PC-9 (cell line): ENCODE data around the gene MRPL34. TPM values are rescaled to one million over a fixed set of nuclear protein-coding genes. Genes with fewer than 3 reads are reported as not detected.

ENCODE experiments used
- BruUV-seq: library from RNA; stranded (reverse); fragments of 400-500 nt; replicated peaks from 2 replicates; lab custom pipeline; 2021; lab: Mats Ljungman, UMichigan
- CTCF ChIA-PET: fragments of 300-600 bp; sonication (Branson Sonifier 250); formaldehyde crosslinking; loops from one replicate; lab custom pipeline; 2022; ENCODE audit warnings: antibody characterized with exemption; lab: Charles Lee
- POLR2A ChIA-PET: fragments of 300-600 bp; sonication (Branson Sonifier 250); formaldehyde crosslinking; loops from one replicate; lab custom pipeline; 2022; ENCODE audit warnings: antibody characterized with exemption; ENCODE audit not compliant: unreplicated experiment; lab: Charles Lee
- DNase-seq, 2 experiments: peaks; one replicate each; pipeline versions ENCODE4 v3.0.0 to v3.0.0-alpha.2; 2015 to 2022; ENCODE audit warnings: mixed read lengths in 1 of 2
- H2AFZ ChIP-seq: fragments of 200-600 bp; sonication (generic); 2 replicates; pipeline ENCODE4 v1.8.1; 2017; ENCODE audit warnings: antibody characterized with exemption
- H3F3A ChIP-seq: fragments of 200-600 bp; sonication (generic); 2 replicates; pipeline ENCODE4 v1.8.1; 2017; ENCODE audit warnings: antibody characterized with exemption, mild to moderate bottlenecking, low read depth; ENCODE audit not compliant: insufficient read depth
- H3K27ac ChIP-seq: fragments of 200-600 bp; sonication (generic); 2 replicates; pipeline ENCODE4 v1.6.1; 2016; ENCODE audit warnings: mixed run types
- H3K27me3 ChIP-seq: fragments of 200-600 bp; sonication (generic); 2 replicates; pipeline ENCODE4 v1.6.1; 2016; ENCODE audit warnings: low read depth, mixed run types; ENCODE audit not compliant: insufficient read depth
- H3K36me3 ChIP-seq: fragments of 200-600 bp; sonication (generic); 2 replicates; pipeline ENCODE4 v1.6.1; 2016; ENCODE audit warnings: low read depth, mixed run types
- H3K4me1 ChIP-seq: fragments of 200-600 bp; sonication (generic); replicated peaks from 2 replicates; pipeline ENCODE4 v1.6.1; 2016; ENCODE audit warnings: mixed run types; ENCODE audit not compliant: insufficient read depth
- H3K4me2 ChIP-seq: fragments of 200-600 bp; sonication (generic); 2 replicates; pipeline ENCODE4 v1.6.1; 2017; ENCODE audit warnings: mixed run types
- H3K4me3 ChIP-seq: fragments of 200-600 bp; sonication (generic); 2 replicates; pipeline ENCODE4 v1.6.1; 2016; ENCODE audit warnings: mixed run types
- H3K79me2 ChIP-seq: fragments of 200-600 bp; sonication (generic); 2 replicates; pipeline ENCODE4 v1.6.1; 2017; ENCODE audit warnings: low read depth, mixed run types
- H3K9me2 ChIP-seq: fragments of 200-600 bp; sonication (generic); 2 replicates; pipeline ENCODE4 v1.8.1; 2017; ENCODE audit warnings: mild to moderate bottlenecking; ENCODE audit not compliant: insufficient read depth
- H3K9me3 ChIP-seq: fragments of 200-600 bp; sonication (generic); 2 replicates; pipeline ENCODE4 v1.8.1; 2016; ENCODE audit warnings: low read depth; ENCODE audit not compliant: insufficient read depth
- H4K20me1 ChIP-seq: fragments of 200-600 bp; sonication (generic); 2 replicates; pipeline ENCODE4 v1.8.1; 2017; ENCODE audit not compliant: insufficient read depth
- CTCF ChIP-seq: fragments of 200-600 bp; sonication (generic); conservative IDR thresholded peaks from 2 replicates; pipeline ENCODE4 v1.6.1; 2017; ENCODE audit warnings: mixed run types, antibody characterized with exemption, mild to moderate bottlenecking, moderate library complexity
- EZH2 ChIP-seq: fragments of 200-600 bp; sonication (generic); IDR thresholded peaks from 2 replicates; pipeline ENCODE4 v1.8.0; 2017; ENCODE audit warnings: antibody characterized with exemption, low read depth
- intact Hi-C: fragments of 100-400 bp; cut with micrococcal nuclease; formaldehyde crosslinking; loops from one replicate; pipeline ENCODE4 v1.10.0; 2022; ENCODE audit not compliant: unreplicated experiment
- total RNA-seq: library from RNA; stranded (reverse); gene quantifications from 2 replicates; pipeline ENCODE4 v1.2.3, GENCODE V29; 2021

Gene MRPL34
- total RNA-seq, 1 experiment from 2014 or later, result 64.8 TPM

GRCh38 chr19:17304386-17305215 lies 1.1 kb upstream of the MRPL34 start:
- peaks cover 39% of the 10 kb centered on the region for H3K4me1 ChIP-seq
- TF ChIP-seq CTCF, result no peak
- TF ChIP-seq EZH2, result no peak
- DNase-seq, result no peak
- no peaks in the 10 kb centered on the region for H3K27me3 ChIP-seq
- intact Hi-C loops, result loop anchor here (1.0 to 10.0 kb wide), 4 partner anchors 22 to 628 kb away; partner anchors contain the start of genes CCDC124 and NWD1
- BruUV-seq, result no TSS peak
- H3F3A ChIP-seq, result peaks cover 22% of the 10 kb centered on the region
- peak overlapping the region; percentile 46 for H3K4me2 ChIP-seq
- H4K20me1 ChIP-seq, result no peaks in the 10 kb centered on the region
- H3K27ac ChIP-seq, result no peak overlapping the region
- no peaks in the 10 kb centered on the region for H3K9me2 ChIP-seq
- ChIA-PET POLR2A (interaction anchor here (0.6 to 0.7 kb wide), 2 partner anchors 483 to 547 kb away, joined by 17 to 29 read pairs; no protein-coding TSS in a partner anchor), CTCF (interaction anchor here (0.8 to 1.2 kb wide), 3 partner anchors 12 to 551 kb away, joined by 3 read pairs; no protein-coding TSS in a partner anchor)
- H3K9me3 ChIP-seq, result no peaks in the 10 kb centered on the region
- H2AFZ ChIP-seq, result no peak overlapping the region
- H3K4me3 ChIP-seq, result no peak overlapping the region
- no peaks in the 10 kb centered on the region for H3K36me3 ChIP-seq
- peaks cover 48% of the 10 kb centered on the region for H3K79me2 ChIP-seq

GRCh38 chr19:17305216-17305516 lies 506 bp upstream of the MRPL34 start:
- peaks cover 39% of the 10 kb centered on the region for H3K4me1 ChIP-seq
- CTCF ChIA-PET, result interaction anchor here (0.6 to 1.2 kb wide), 4 partner anchors 12 to 551 kb away, joined by 3 to 4 read pairs (median 3); no protein-coding TSS in a partner anchor
- intact Hi-C loops, result loop anchor here (1.0 to 10.0 kb wide), 4 partner anchors 21 to 627 kb away; partner anchors contain the start of genes CCDC124 and NWD1
- no peaks in the 10 kb centered on the region for H3K9me3 ChIP-seq
- no peaks in the 10 kb centered on the region for H3K27me3 ChIP-seq
- no peak overlapping the region for H2AFZ ChIP-seq
- peaks cover 50% of the 10 kb centered on the region for H3K79me2 ChIP-seq
- H3K27ac ChIP-seq, result no peak overlapping the region
- peak overlapping the region; percentile 46 for H3K4me2 ChIP-seq
- BruUV-seq, result no TSS peak
- H3K4me3 ChIP-seq, result no peak overlapping the region
- DNase-seq, result no peak
- no peaks in the 10 kb centered on the region for H4K20me1 ChIP-seq
- POLR2A ChIA-PET, result interaction anchor here (0.6 to 0.7 kb wide), 2 partner anchors 484 to 546 kb away, joined by 17 to 29 read pairs; no protein-coding TSS in a partner anchor
- no peaks in the 10 kb centered on the region for H3K36me3 ChIP-seq
- H3F3A ChIP-seq, result peaks cover 22% of the 10 kb centered on the region
- no peak for TF ChIP-seq CTCF
- TF ChIP-seq EZH2, result no peak
- H3K9me2 ChIP-seq, result no peaks in the 10 kb centered on the region

GRCh38 chr19:17306285-17306714 lies 628 bp downstream of the MRPL34 start:
- POLR2A ChIA-PET, result interaction anchor here (0.5 kb wide), 1 partner anchor 106 kb away, joined by 5 read pairs; no protein-coding TSS in a partner anchor
- peak overlapping the region; percentile 85 for H3K4me2 ChIP-seq
- H3K27ac ChIP-seq, result 0 out of 2 replicates have a peak overlapping the region, but pooled peaks have one; percentile 30
- CTCF ChIA-PET, result no interaction called here
- intact Hi-C loops, result loop anchor here (5.0 to 10.0 kb wide), 2 partner anchors 591 to 626 kb away; partner anchors contain the start of genes CCDC124 and NWD1
- H3K9me2 ChIP-seq, result no peaks in the 10 kb centered on the region
- H3K36me3 ChIP-seq, result no peaks in the 10 kb centered on the region
- H3K79me2 ChIP-seq, result peaks cover 53% of the 10 kb centered on the region
- no peaks in the 10 kb centered on the region for H3K9me3 ChIP-seq
- DNase-seq, result no peak
- H4K20me1 ChIP-seq, result no peaks in the 10 kb centered on the region; the same call in 1 of the 2 replicates
- peak overlapping the region; percentile 95 for H2AFZ ChIP-seq
- no TSS peak for BruUV-seq
- peaks cover 51% of the 10 kb centered on the region for H3K4me1 ChIP-seq
- peaks cover 29% of the 10 kb centered on the region for H3F3A ChIP-seq
- H3K27me3 ChIP-seq, result no peaks in the 10 kb centered on the region
- TF ChIP-seq EZH2, result no peak
- TF ChIP-seq CTCF, result no peak
- H3K4me3 ChIP-seq, result peak overlapping the region; percentile 78
